ENCODE data around the gene RTL5. TPM values are rescaled to one million over a fixed set of nuclear protein-coding genes. Genes with fewer than 3 reads are reported as not detected.
A peak's percentile ranks its signal among the peaks of the same experiment; 100 is the strongest.

Gene RTL5
- total RNA-seq, 2 donors from 2014 or later: 0.11 to 0.12 TPM

DNA sequence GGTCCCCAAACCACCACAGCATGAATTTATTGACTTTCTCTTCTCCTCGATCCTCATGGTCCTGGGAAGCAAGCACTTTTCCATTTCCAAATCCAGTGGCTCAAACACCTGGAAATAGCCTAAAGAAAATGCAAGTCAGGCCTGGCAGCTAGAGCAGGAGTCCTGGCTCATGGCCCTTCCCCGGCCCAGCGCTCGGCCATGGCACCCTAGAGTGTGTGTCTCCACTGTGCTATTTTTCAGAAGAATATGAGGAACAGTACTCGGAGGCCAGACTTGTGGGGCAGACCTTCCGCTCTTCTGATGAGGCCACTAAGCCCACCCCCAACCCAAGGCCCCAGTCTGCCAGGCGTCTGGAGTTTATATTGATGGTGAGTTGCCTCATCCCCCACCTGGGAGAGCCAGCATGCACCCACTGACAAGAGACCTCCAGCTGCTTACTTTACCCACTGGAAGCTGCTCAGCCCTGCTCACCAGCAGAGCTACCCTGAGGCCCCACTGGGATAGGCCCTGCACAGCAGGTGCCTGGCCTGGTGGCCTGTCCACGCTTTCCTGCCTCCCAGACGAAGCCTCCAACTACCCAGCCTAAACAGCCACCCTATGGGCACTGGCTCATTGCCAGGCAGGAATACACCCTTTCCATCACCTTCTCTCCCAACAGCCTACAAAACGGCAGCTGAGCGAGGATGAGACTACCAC is 2.3 kb upstream of the RTL5 start:
- Mint-ChIP-seq H3K36me3 (no peaks in the 10 kb centered on the region), H3K27ac (no peak overlapping the region), H3K9me3 (no peaks in the 10 kb centered on the region)
- DNase-seq (ENCODE audit: low spot score in 2 of 2) (no peak), ATAC-seq (no peak)

DNA sequence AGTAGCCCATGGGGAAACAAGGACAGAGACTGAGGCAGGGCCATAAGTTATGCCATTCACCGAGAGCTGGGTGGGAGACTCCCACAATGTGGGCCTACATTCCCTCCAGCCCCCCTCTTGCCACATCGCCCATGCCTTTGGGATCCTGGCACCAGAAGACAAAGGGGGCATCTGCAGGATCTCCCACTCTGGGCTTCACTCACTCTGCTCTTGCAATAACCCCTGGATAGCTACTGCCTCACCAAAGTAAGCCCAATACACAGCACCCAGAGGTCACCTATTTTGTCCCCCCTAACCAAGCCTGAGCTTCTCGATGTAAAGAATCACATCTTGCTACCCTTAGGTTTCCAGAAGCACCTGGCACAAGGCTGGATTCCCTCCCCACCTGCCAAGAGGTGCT is 741 bp upstream of the RTL5 start:
- Mint-ChIP-seq H3K36me3 (no peaks in the 10 kb centered on the region), H3K9me3 (no peaks in the 10 kb centered on the region), H3K27ac (no peak overlapping the region)
- DNase-seq (ENCODE audit: low spot score in 2 of 2) (no peak), ATAC-seq (no peak)

DNA sequence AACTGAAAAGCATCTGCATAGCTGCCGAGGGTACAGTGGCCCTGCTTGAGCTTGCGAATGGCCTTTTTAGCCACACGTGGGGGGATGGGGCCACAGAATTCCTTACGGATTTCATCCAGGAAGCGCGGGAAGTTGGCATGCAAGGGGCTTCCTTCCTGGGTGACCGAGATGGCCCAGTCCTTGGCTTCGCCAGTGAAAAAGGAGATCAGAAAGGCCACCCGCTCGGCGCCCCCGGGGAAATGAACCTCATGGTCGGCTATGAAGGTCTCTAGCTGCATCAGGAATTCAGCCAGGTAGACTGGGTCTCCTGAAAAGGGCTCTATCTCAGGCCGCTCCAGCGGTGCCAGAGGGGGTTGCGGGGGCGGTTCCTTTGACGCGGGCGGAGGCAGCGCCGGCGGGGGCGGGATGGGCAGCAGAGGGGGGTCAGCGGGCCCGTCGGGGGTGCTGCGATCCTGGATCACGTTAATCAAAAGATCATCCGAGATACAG is 909 bp downstream of the RTL5 start:
- ATAC-seq: no peak

DNA sequence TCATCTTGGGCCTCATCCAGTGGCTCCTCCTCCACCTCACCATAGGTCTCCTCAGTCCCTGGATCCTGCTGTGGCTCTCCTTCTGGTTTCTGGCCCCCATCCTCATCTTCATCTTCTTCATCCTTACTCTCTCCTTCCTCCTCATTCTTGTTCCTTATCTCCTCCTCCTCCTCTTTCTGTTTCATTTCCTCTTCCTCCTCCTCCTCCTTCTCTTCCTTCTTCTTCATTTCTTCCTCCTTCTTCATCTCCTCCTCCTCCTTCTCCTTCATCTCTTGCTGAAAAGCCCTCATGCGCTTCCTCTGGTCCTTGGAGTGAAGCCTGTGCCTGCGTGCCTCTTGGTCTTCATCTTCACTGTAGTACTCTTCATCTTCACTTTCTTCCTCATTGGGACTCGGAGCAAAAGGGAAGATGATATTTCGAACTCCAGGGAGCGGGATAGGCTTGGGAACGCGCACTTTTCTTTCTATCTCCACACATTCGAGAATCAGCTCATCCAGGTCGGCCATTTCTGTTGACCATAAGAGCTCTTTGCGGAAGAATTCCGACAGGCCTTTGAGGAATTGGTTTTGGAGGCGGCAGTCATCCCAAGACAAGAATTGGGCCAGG is 1.5 kb downstream of the RTL5 start:
- ATAC-seq (no peak), DNase-seq (ENCODE audit: low spot score in 2 of 2) (no peak)
- H3K36me3 Mint-ChIP-seq: no peaks in the 10 kb centered on the region
- no peaks in the 10 kb centered on the region for H3K9me3 Mint-ChIP-seq
- no peak overlapping the region for H3K27ac Mint-ChIP-seq

More for the DNA sequence above, 909 bp downstream of the RTL5 start:
- Mint-ChIP-seq H3K27ac (no peak overlapping the region), H3K36me3 (no peaks in the 10 kb centered on the region), H3K9me3 (no peaks in the 10 kb centered on the region)
- DNase-seq (ENCODE audit: low spot score in 2 of 2): no peak

DNA sequence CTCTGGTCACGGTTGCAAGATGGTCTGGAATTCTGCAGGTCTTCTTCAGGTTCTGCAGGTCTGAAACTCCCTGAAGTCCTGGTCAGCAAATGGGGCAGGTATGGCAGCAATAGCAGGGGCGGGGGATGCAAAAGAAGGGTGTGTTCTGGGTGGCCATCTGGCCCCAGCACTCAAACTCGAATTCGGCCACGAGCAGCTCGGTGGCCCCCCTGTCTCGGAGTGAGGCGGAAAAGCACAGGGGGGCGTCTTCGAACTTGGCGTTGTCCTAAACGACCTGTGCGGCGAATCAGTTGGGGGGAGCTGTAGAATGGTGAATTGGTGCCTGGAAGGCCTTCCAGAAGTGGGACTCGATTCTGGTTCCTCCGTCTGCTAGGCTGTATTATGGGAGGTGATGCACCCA is 2.1 kb downstream of the RTL5 start:
- H3K9me3 Mint-ChIP-seq: no peaks in the 10 kb centered on the region
- no peak for DNase-seq (ENCODE audit: low spot score in 2 of 2)
- no peak overlapping the region for H3K27ac Mint-ChIP-seq
- H3K36me3 Mint-ChIP-seq: no peaks in the 10 kb centered on the region
- ATAC-seq: no peak

DNA sequence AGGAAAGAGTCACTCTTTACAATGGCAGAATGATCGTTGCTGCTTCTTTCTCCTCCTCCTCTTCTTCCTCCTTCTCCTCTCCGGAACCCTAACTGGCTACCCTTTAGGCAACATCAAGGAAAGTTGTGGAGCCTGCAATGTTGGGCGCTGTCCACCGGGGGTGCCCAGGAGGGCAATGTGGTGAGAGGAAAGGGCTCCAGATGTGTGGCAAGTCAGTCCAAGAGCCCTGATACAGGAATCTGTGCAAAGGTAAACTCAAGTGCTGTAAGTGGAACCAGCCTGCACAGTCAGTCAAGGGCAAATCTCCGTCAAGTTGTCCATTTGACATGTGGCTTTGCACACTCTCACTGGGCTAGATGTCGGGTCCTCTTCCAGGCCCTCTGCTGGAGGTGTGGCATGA is 2.8 kb downstream of the RTL5 start:
- DNase-seq (ENCODE audit: low spot score in 2 of 2): peak in 1 of 2 donors; percentile 27
- H3K36me3 Mint-ChIP-seq: no peaks in the 10 kb centered on the region
- H3K27ac Mint-ChIP-seq: no peak overlapping the region
- no peaks in the 10 kb centered on the region for H3K9me3 Mint-ChIP-seq
- ATAC-seq: peak in 1 of 2 donors; percentile 34

DNA sequence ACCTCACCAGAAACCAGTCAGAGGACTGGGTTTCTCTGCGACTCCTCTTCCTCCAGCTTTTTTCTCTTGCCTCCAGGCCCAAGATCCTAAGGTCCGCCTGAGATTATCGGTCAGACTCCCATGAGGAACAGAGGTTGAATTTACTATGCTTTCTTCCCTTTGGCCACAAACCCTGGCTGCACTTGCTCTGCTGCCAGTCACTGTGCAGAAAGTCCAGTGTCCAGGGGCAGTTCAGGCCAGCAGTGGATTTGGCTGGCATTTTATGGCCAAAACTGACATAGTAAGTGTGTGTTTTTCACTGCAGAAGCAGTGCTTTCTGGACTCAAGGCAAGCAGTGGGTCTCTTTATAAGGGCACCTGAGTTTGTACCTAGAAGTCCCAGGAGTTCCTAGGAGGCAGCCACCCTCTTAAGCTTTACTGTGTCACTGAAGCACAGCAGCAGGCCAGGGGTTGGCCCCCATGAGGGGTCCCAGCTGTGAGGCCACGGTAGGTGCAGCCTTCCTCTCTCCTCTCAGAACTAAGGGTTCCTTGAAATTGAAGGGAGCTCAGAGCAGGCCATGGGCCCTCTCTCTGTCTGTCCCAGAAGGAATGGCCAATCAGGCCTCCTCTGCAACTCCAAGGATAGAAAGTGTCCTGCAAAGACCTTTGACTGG is 3.4 kb downstream of the RTL5 start:
- Mint-ChIP-seq H3K36me3 (no peaks in the 10 kb centered on the region), H3K9me3 (no peaks in the 10 kb centered on the region), H3K27ac (no peak overlapping the region)
- ATAC-seq (no peak), DNase-seq (ENCODE audit: low spot score in 2 of 2) (no peak)

DNA sequence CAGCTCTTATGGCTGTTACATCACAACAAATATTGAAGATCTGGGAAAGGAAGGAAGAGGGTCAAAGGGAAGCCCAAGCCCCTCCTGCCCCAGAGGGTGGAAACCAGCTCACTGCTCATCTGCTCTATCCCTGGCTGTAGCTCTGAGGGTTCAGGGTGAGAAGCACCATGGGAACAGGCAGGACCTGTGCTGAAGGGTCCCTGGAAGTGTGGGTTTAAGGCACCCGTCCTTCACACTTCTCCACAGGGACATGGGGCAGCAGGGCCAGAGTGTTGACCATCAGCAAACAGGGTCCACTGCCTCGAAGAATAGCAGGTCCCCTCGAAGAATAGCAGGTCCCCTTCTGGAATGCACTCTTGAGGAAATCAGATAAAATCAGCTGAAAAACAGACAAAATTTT is 4.4 kb downstream of the RTL5 start:
- no peaks in the 10 kb centered on the region for H3K9me3 Mint-ChIP-seq
- no peak overlapping the region for H3K27ac Mint-ChIP-seq
- DNase-seq (ENCODE audit: low spot score in 2 of 2): no peak
- no peaks in the 10 kb centered on the region for H3K36me3 Mint-ChIP-seq
- ATAC-seq: no peak

DNA sequence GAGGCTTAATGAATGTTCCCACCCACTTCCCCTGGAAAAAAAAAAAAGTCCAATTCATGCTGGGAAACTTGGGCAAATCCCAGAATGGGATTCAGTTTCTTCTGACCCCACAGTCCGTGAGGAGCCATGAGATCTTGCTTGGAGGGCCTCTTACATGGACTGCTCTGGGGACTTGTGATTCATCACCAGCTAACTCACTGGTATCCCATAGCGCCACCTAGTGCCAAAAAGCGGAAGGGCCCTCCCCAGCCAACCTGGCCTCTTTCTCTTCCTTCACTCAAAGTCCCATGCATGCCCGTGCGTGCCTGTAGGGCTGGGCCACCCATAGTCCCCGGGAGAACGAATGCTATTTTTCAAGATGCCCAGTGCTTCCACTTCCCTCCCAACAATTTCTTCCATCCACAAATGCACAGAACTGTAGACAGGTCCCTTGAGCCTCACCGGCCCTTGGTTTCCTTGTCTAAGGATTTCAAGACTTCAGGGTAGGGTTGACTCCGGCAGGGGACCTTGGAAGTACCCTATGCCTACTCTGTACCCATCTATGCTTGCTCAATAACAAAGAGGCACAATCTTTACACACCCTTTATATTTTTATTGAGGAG is 5.1 kb downstream of the RTL5 start:
- Mint-ChIP-seq H3K27ac (no peak overlapping the region), H3K9me3 (no peaks in the 10 kb centered on the region)

DNA sequence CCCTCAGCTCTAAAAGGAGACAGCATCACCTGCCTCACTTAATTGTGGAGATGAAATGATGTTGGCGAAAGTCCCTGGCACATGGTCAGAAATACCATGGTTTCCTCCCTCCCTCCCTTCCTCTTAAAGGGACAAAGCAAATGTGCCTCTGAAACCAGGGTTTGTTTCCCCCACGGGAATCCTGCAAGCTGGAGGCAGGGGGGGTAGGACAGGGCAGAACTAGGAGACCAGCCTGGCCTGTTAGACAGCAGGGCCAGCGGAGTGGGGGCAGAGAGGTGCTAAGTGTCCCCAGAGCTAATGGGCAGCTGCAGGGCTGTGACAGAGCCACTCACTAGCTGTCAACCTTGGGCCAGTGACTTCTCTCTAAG is 5.7 kb downstream of the RTL5 start:
- H3K36me3 Mint-ChIP-seq: no peaks in the 10 kb centered on the region
- no peak for DNase-seq (ENCODE audit: low spot score in 2 of 2)
- no peak for ATAC-seq
- H3K27ac Mint-ChIP-seq: no peak overlapping the region
- no peaks in the 10 kb centered on the region for H3K9me3 Mint-ChIP-seq

More for the DNA sequence above, 5.1 kb downstream of the RTL5 start:
- H3K36me3 Mint-ChIP-seq: no peaks in the 10 kb centered on the region
- peak; percentile 80 to 92 for ATAC-seq
- peak; percentile 72 to 79 for DNase-seq (ENCODE audit: low spot score in 2 of 2)

DNA sequence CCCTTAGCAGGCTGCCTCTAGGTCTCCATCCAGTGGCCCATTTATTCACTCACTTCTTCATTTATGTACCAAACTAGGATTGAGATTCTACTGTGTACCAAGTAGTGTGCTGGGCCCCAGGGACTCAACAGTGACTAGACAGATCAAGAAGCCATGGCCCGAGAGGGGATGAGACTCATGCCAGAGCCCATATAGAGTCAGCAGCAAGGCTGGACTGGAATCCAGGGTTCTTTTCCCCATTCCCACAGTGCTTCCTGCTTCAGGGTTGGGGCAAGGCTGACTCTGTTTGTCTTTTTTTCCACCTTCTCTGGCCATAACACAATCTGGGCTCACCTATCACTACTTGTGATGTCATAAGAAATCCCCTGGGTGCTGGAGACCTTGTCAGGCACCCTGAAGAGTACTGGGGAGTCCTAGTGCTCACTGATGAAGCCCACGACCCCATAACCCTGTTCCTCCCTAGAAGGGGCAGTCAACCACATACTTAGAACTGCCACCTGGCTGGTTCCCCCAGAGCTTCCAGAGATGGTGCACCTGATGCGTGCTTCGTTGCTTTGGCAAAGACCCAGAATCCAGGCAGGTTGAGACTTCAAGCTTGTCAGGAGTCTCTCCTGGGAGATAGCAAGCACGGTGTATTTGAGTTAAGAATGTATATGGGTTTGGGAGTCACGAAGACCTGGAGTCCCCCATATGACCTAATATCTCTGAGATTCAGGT is 6.2 kb downstream of the RTL5 start:
- no peak for ATAC-seq
- no peaks in the 10 kb centered on the region for H3K9me3 Mint-ChIP-seq
- DNase-seq (ENCODE audit: low spot score in 2 of 2): no peak
- H3K36me3 Mint-ChIP-seq: no peaks in the 10 kb centered on the region
- H3K27ac Mint-ChIP-seq: no peak overlapping the region

DNA sequence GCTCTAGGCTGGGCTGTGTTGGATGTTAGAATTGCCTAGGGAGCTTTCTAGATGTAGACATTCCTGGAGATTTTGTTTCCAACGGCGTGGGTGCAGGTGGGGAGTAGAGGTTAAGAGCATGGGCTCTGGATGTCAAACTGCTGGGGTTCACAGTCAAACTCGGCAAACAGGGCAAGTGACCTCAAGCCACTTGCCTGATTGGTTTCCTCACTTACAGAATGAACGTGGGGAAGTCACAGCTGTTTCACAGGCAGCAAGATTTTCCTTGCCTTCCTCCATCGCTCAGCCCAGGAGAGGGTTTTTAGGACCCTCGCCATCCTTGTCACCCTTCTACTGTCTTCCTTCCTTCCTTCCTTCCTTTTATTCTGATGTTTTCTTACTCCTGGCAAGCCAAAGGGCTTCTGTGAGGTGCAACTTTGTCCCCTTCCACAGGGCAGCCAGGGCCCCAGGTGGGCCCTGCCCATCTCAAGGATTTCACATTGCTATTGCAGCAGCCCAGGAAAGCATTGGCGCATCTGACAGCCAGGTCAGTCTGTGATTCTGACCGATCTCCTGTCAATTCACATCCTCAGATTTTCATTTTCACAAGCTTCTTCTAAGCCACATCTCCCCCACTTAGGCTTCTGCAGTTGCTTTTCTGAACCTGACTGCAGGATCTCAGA is 7.0 kb downstream of the RTL5 start:
- no peaks in the 10 kb centered on the region for H3K9me3 Mint-ChIP-seq
- ATAC-seq (no peak), DNase-seq (ENCODE audit: low spot score in 2 of 2) (no peak)
- H3K27ac Mint-ChIP-seq: no peak overlapping the region
- no peaks in the 10 kb centered on the region for H3K36me3 Mint-ChIP-seq

DNA sequence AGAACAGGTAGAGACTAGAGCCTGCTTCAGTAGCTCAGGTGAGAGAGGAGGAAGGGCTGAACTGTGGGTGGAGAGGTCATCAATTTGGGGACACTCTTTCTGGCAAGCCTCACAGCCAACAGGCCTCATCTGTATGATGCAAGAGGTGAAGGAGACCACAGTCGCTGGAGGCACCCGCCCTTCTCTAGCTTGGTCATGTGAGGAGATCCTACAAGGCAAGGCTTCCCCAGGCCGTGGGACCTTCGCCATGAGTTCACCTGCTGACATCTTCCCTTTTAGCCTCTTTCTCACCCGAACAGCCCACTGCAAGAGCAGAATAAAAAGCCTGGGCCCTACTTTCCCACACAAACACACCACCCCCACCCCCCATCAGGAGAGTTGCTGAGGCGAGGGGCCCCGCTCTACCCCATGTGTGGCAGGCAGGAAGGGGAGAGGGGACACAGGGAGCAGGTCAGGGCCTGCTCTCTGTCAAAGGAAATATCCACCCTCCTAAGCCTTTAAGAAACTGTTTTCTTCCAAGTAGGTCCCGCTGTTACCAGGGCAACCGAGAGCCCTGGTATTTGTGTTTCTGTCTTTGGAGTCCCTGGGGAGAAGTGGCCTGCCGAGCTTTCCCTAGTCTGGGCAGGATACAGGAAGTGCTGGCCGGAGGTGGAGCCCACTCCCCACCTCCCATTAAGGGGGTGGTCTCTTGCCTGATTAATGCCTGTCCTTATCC is 8.1 kb downstream of the RTL5 start:
- no peaks in the 10 kb centered on the region for H3K36me3 Mint-ChIP-seq
- DNase-seq (ENCODE audit: low spot score in 2 of 2) (no peak), ATAC-seq (no peak)
- no peaks in the 10 kb centered on the region for H3K9me3 Mint-ChIP-seq
- no peak overlapping the region for H3K27ac Mint-ChIP-seq

DNA sequence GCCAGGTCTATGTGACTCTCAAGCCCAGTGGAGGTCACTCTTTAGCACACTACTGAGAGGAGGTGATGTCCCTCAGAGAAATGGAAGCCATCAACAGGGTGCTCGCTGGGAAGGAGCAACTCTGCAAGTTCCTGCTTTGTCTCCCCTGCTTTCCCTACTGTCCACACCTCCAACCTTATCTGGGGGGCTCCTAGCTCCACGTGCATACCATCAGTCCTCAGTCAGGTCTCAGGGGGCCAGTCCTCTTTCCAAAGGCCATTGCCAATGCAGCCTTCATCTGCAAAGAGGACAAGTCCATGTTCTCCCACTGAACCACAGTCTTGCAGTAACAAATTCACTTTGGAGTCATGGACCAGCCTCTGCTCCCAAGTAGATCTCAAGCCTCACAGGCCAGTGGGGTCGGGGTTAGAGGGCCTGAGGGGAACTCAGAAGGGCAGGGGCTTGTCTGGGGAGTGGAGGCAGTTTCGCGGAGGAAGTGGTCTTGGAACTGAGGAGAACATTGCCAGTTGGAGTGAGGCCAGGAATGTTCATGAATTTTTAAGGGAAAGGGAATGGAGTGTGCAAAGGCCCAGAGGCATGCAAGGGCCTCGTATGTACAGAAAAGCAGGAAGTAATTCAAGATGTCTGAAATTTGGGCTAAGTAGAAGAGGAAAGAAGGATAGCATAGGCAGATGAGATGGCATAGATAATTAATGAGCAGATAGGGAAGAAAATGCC is 8.9 kb downstream of the RTL5 start:
- H3K36me3 Mint-ChIP-seq: no peaks in the 10 kb centered on the region
- H3K27ac Mint-ChIP-seq: no peak overlapping the region
- ATAC-seq (no peak), DNase-seq (ENCODE audit: low spot score in 2 of 2) (no peak)
- H3K9me3 Mint-ChIP-seq: no peaks in the 10 kb centered on the region

DNA sequence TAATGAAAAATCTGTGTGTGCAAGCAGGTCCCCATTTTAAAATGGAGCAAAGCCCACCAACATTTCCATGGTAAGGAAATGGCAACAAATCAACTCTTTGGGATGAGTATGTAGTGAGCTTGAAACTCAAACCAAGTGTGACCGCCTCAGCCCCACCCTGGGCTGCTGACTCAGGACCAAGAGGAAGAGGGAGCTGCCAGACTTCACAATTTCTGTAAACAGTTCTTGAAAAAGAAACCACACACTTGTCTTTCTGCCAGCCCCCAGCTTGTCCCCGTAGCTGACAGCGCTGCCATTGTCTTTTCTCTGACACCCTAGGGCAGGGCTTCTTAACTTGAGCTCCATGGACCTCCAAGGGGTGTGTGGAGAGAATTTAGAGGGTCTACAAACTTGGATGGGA is 10.3 kb downstream of the RTL5 start:
- no peak for DNase-seq (ENCODE audit: low spot score in 2 of 2)
- no peak overlapping the region for H3K27ac Mint-ChIP-seq
- ATAC-seq: peak; percentile 47 to 72
- H3K9me3 Mint-ChIP-seq: no peaks in the 10 kb centered on the region
- no peaks in the 10 kb centered on the region for H3K36me3 Mint-ChIP-seq

Data from activated naive CD4-positive, alpha-beta T cell treated with anti-CD3 and anti-CD28 coated beads, Interleukin-2, amount 50 U/mL, for 72 hours (primary cell).